Measurements from ENCODE around the gene ULK2.
"Not testable (repeated sequence)": the region's sequence is repeated elsewhere in the genome, so short reads cannot be mapped to it uniquely, and the experiment has no call there.

Gene ULK2

GRCh38 chr17:19766016-19766415, 101.7 kb downstream of the ULK2 start:
- DNase-seq = no peak

- DNase-seq = not testable (repeated sequence)
These were observed 103.7 kb downstream of the ULK2 start for GRCh38 chr17:19763991-19764390.

- no peak for DNase-seq
These were observed 104.3 kb downstream of the ULK2 start for GRCh38 chr17:19763416-19763815.

DNA sequence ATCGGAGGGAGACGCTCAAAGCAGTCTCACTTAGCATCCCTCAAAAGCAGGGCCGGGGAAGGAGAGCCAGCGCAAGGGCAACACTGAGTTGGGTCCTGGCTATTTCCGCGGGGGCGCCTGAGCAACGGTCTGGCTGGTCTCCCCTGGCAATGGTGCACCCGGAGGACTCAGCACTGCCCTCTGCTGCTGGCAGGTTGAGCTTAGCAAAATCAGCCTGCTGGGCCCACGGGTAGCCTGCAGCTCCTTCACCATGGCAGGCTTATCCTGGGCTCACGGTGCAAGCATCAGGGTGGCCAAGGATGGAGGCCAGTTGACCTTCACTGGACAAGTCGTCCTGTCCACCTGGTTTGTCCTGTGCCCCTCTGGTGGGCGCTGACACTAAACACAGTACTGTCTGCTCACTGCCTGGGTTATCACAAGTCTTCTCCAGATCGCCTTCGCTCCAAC, 105.2 kb downstream of the ULK2 start:
- DNase-seq = peak; percentile 36 to 66

DNA sequence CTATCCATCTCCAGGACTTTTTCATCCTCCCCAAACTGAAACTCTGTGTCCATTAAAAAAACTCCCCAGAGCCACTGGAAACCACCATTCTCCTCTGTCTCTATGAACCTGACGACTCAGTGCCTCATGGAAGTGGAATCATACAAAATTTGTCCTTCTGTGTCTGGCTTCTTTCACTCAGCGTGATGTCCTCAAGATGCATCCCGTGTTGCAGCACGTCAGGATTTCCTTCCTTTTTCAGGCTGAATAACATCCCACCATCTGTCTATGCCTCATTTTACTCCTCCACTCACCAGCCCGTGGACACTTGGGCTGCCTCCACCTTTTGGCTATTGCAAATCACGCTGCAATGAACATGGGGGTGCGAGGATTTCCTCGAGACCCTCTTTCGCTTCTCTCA, 107.0 kb downstream of the ULK2 start:
- no peak for DNase-seq

DNA sequence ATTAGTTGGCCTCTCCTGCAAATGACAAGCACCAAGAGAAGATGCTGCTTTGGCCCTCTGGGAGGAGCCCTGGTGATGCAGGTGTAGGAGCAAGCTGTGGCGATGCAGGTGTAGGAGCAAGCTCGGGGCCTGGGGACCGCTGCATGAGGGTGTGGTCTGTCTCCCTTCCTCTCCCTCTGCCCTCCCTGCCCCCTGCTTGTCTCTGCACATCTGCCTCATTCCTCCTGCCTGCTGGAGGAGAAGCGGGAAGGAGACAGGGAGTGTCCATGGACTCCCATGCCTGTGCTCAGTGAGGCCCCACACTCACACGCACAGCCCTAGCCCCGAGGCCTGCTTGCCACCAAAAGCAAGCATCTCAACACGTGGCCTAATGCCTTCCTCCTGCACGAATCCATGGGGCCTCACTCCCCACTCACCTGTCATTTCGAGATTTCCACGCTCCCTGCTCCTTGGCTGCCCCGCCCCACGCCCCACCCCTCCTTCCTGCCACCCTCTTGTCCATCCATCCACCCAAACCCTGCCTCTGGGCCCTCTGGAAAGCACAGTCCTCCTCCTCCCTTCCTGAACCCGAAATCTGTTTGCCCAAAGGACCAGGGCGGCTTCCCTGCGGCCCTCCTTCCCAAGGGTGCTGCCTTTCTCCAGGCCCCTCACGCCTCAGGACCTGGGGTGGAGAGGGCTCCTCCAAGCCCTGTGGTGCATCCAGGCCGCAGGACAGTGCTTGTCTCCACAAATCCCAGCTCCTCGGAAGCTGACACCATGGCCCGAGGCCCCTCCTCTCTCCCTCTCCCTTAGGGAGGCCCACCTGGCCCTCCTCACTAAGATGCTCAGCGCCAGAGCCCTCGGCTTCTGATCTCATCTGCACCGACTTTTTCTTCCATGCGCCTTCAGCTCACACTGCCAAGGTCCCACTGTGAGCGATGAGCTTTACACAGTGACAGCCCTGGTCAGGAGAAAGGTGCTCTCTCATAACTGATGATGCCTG, 107.9 kb downstream of the ULK2 start:
- no peak for DNase-seq

GRCh38 chr17:19757536-19758180, 110.1 kb downstream of the ULK2 start:
- DNase-seq = no peak

DNA sequence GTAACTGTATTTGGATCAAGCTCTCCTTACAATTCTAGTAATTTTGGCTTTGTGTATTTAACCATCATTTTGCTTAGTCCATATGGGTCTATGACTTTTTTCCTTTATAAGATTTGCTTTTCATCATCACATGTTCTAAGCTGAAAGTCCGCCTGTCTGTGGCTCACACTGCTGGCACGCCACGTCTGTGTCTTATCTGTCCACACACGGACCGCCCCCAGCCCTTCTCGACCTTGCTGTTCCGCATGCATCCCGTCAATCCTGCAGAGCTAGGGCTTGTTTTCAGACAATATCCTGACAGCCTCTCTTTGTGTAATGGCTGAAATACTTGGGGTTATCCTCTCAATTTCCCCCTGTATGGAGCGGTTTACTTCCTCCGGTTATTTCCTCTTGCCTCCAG, 111.2 kb downstream of the ULK2 start:
- DNase-seq = no peak

- no peak for DNase-seq
These were observed 111.8 kb downstream of the ULK2 start for GRCh38 chr17:19755821-19756510.

DNA sequence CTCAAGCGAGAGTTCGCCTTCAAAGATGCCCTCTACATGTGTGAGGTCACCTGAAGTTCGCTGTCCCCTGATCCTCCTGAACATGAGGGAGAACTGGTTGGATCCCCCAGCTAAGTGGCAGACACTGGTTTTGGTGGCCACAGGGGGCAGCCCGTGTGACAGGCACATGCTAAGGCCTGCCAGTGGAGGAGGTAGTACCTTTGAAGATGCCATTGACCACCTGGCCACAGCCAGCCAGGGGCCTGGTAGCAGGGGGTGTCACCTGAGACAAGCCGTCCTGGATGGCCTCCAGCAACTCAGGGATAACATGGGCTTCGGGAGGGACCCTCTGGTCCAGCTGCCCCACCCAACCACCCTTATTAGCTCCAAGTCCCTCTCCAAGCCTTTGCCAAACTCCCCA, 112.3 kb downstream of the ULK2 start:
- DNase-seq = no peak

DNA sequence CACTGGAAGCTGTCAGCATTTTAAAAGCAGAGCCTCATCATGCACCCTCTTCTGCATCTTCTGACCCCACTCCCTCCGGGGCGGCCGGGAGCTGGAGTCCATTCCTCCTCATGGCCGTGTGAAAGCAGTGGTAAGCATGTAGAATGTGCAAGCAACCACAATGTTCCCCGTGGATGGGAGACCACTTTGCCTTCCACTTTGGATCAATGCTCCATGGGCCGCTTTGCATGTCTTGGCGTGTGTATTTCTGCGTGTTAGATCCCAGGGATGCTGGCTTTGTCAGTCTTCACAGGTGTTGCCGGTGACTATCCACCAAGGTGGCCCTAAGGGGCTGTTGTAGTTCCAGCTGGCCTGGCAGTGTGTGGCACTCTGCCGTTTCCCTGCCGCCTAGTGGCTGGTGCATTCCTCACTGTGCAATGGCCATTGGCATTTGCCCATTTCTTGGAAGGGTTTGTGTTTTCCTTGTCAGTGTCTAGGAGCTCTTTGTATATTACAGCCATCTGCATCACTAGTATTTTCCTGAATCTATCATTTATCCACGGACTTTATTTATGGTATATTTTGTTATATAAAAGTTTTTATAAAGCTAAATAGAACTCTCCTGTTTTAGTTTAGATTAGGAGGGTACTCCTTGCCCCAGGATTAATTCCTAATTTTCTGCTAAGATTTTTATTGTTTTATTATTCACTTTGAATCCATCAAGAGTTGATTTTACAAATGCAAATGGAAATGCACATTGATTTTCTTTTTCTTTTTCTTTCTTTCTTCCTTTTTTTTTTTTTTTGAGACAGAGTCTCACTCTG, 113.9 kb downstream of the ULK2 start:
- peak in 1 of 2 experiments; percentile 10 for DNase-seq

GRCh38 chr17:19753051-19753509, 114.7 kb downstream of the ULK2 start:
- no peak for DNase-seq

GRCh38 chr17:19752216-19753050, 115.3 kb downstream of the ULK2 start:
- DNase-seq = no peak

GRCh38 chr17:19750835-19751234, 116.9 kb downstream of the ULK2 start:
- no peak for DNase-seq

DNA sequence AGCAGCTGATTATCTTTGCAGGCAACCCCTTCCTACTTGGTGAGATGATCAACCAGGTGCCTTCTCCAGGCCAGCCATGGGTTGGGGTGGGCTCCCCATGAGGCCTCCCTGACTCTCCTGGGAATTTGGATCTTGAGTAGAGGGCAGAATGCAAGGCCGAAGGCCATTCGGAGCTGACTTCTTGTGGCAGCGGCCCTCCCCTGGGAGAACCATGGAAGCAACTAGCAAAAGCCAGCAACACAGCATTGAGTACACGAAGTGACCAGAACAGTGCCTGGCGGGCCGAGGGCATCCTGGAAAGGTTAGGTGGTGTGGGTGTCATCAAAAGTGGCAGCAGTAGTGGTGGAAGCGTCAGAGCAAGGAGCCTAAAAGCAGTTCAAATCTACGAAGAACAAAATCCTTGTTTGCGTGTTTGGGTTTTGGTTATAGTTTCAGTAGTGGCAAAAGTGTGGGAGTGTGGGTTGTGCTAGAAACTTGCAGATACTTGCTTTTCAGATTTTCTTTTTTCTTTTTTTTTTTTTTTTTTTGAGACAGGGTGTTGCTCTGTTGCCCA, 117.6 kb downstream of the ULK2 start:
- DNase-seq = no peak

DNA sequence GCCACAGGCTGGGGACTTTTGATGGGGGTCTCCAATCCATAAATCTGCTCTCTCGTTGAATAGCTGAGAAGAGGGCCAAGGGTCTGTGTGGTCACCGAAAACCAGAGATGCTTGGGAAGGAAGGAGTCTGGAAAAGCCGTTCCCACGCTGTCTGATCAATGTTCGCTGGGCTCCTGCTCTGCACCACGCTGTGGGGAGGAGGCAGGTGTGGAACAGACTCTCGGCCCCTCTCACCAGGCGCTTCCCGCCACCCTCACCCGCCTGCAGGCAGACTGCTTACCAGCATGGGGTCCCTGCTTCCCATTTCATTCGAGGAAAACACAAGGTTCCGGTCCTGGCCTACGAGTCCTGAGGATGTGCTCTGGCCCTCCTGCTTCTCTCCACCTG, 118.9 kb downstream of the ULK2 start:
- DNase-seq = no peak

DNA sequence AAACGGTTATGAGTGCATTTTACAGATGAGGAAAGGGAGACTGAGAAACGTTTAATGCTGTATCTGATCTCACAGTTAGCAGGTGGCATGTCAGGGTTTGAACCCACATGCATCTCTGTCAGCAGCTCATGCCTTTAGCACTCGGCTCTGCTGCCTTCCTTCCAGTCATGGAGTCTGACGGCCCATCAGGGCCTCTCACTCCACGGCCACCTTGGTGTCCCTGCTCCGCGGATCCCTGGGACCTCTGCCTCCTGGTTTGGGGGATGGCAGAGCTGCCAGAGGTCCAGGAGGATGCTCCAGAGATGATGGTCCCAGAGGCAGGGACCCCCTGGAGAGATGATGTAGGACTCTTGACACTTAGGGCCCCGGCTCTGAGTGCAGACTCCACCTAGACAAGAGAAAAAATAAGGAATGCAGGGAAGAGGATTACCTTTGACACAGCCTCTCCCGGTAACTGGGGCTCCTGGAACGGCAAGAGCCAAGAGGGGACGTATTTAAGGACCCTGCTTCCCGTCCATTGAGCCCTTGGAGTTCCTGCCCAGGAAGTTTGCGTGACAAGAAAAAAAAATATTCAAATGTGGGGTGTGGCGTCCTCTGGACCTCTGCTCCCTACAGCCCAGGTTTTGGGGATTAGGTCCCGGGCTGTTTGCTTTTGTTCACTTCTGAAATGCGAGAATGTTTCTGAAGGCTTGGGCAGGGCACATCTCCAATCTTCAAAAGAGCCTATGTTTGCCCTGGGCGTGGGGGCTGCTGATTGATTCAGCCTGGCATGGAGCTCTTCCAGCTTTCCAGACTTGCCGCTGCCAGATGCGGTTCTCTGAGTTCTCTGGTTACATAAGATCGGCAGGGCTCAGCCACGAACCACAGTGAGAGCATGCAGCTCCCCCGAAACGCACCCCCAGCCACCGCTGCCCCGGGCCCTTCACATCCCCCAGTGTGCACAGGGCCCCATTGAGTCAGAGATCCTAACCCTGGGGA, 119.6 kb downstream of the ULK2 start, which contains the start of gene ALDH3A1:
Gene ALDH3A1, minus strand, starts transcription at position 470 of the 978 bp plus-strand sequence. CDS start 3,169 bp downstream, outside the sequence.
- DNase-seq = no peak

DNA sequence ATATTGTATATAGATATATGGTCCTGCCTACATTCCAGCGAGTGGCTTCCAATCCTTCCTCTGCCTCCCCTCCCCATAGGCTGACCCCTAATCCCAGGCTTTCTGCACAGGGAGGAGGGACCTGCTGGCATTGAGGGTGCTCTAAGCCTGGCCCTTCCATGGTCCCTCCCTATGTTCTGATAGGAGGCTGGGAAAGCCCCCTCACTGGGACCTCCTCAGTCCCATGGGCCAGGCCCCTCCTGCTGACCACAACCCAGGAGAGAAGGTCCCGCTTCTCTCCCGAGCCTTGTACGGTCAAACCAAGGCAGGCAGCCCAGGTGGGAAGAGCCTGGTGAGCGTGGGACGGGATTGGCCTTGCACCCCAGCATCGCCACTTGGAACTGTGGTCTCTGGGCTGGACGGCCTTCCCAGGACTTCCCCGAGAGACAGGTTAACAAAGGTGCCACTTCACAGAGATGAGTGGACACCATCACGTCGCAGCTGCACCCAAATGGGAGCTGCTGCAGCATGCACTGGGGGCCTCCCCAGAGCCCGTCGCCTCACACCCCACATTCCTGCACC, 120.5 kb downstream of the ULK2 start:
- DNase-seq = no peak

DNA sequence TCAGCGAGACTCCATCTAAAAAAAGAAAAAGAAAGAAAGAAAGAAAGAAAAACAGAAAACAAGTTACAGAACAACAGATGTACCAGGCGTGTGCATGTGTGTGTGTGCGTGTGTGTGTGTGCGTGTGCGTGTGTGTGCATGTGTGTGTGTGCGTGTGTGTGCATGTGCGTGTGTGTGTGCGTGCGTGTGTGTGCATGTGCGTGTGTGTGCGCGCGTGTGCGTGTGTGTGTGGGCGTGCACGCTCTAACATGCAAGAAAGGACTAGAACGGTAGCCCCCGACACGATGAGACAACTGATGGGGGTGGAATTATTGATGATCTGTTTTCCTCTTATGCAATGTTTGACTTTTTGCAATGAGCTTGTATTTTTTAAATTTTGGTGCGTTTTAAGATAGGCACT, 121.2 kb downstream of the ULK2 start:
- no peak for DNase-seq
